Stomach (tissue), 9 donors: ENCODE results near the gene PIANP. TPM values are rescaled to one million over a fixed set of nuclear protein-coding genes. Genes with fewer than 3 reads are reported as not detected.
A peak's percentile ranks its signal among the peaks of the same experiment; 100 is the strongest.

Experiments used
- DNase-seq, 2 donors: peaks; one replicate each; pipeline versions ENCODE4 v3.0.0 to v3.0.0-alpha.2; 2013 to 2019
- H3K27ac ChIP-seq, 5 donors: fragments of 200-600 bp in 4 of 5; sonication (generic) in 4 of 5; one replicate each; pipeline ENCODE4 v1.5.1; 2013 to 2019; ENCODE audit warnings: mild to moderate bottlenecking in 1 of 5, moderate library complexity in 1 of 5
- H3K27me3 ChIP-seq, 3 donors: fragments of 200-600 bp; sonication (generic); one replicate each; pipeline ENCODE4 v1.5.1; 2017 to 2019; ENCODE audit warnings: mixed run types in 1 of 3
- H3K36me3 ChIP-seq, 4 donors: fragments of 200-600 bp; sonication (generic); 1 replicate in 3 of 4; 2 replicates in 1 of 4; pipeline ENCODE4 v1.5.1; 2016 to 2019
- H3K4me1 ChIP-seq, 4 donors: fragments of 200-600 bp; sonication (generic); one replicate each; pipeline ENCODE4 v1.5.1; 2016 to 2019
- H3K4me3 ChIP-seq, 4 donors: fragments of 200-600 bp; sonication (generic) in 3 of 4; one replicate each; pipeline ENCODE4 v1.5.1; 2016 to 2019; ENCODE audit warnings: mild to moderate bottlenecking in 1 of 4
- H3K9me3 ChIP-seq, 4 donors: fragments of 200-600 bp; sonication (generic); one replicate each; pipeline ENCODE4 v1.5.1; 2016 to 2019
- CTCF ChIP-seq, 7 experiments: fragments of 450-650 bp in 4 of 7; fragments of 200-600 bp in 3 of 7; sonication (generic) in 3 of 7; IDR thresholded peaks; one replicate each; pipeline ENCODE4 v1.5.1; 2016 to 2019; ENCODE audit warnings: antibody characterized with exemption in 7 of 7, control low read depth in 2 of 7, mild to moderate bottlenecking in 1 of 7
- EP300 ChIP-seq: sonication (generic); formaldehyde crosslinking; IDR thresholded peaks from one replicate; pipeline ENCODE4 v1.6.1; 2017; ENCODE audit warnings: antibody characterized with exemption
- POLR2A ChIP-seq, 4 donors: fragments of 450-650 bp; IDR thresholded peaks; one replicate each; pipeline ENCODE4 v1.6.1; 2016; ENCODE audit warnings: antibody characterized with exemption in 4 of 4, control low read depth in 2 of 4, mild to moderate bottlenecking in 1 of 4, moderate library complexity in 1 of 4
- POLR2AphosphoS5 ChIP-seq, 3 donors: sonication (generic); formaldehyde crosslinking; IDR thresholded peaks; one replicate each; pipeline ENCODE4 v1.6.1; 2016; ENCODE audit warnings: antibody characterized with exemption in 3 of 3
- WGBS, 5 donors: extraction: QIAGEN DNeasy Blood & Tissue Kit in 3 of 5; methylation state at CpG; one replicate each; pipeline versions ENCODE4 v1.1.5 to v1.1.7; 2013 to 2018; 5-methylcytosine and 5-hydroxymethylcytosine counted together
- intact Hi-C: fragments of 100-400 bp; cut with DNase I; formaldehyde crosslinking; loops from one replicate; pipeline ENCODE4 v1.15.1; 2023; ENCODE audit warnings: low total_unique reads
- polyA plus RNA-seq, 3 donors: library from polyadenylated mRNA; stranded (reverse); fragments of 200-250 nt; gene quantifications; one replicate each; pipeline ENCODE4 v1.2.3, GENCODE V29; 2013
- total RNA-seq, 5 donors: library from RNA; depleted of rRNA; stranded (reverse); fragments of >200 nt; gene quantifications; one replicate each; pipeline versions ENCODE4 v1.1.0 to v1.2.3, GENCODE V29; 2014 to 2016
- donor health status: healthy with polysubstance abuse.
- donor health status: Bipolar disorder and iron deficiency.
- donor health status: healthy.

The PIANP gene
- total and polyA plus RNA-seq, 8 donors, result 0.14 to 1.7 (median 0.50) TPM; not detected in 3

GRCh38 chr12:6735448-6736191, 35.0 kb upstream of the PIANP start:
- no peak overlapping the region for H3K4me3 ChIP-seq
- no peak for TF ChIP-seq POLR2A (IDR thresholded peaks at IDR 0.05)
- TF ChIP-seq CTCF (IDR thresholded peaks at IDR 0.05), result peak in 5 of 7 experiments; percentile 38 to 80 (median 61)
- TF ChIP-seq EP300, result no peak
- peak in 1 of 3 donors; percentile 34 for TF ChIP-seq POLR2AphosphoS5 (IDR thresholded peaks at IDR 0.05)
- WGBS, 5 donors, result 26 to 38% (median 33%) methylated on average over 8 of the region's 8 CpGs
- peaks cover 12 to 40% (median 35%) of the 10 kb centered on the region in 4 donors for H3K36me3 ChIP-seq
- peaks cover 0 to 10% (median 5%) of the 10 kb centered on the region in 4 donors for H3K4me1 ChIP-seq
- H3K27me3 ChIP-seq, result no peaks in the 10 kb centered on the region
- peak; percentile 77 to 86 for DNase-seq
- intact Hi-C loops, result loop anchor here (5.0 kb wide), 1 partner anchor 47 kb away; no protein-coding TSS in a partner anchor
- H3K9me3 ChIP-seq, result no peaks in the 10 kb centered on the region
- H3K27ac ChIP-seq, result peak overlapping the region in 2 of 5 donors; percentile 25 to 50

- Histone ChIP-seq H3K27me3 (no peaks in the 10 kb centered on the region), H3K36me3 (peaks cover 21 to 49% (median 44%) of the 10 kb centered on the region in 4 donors), H3K4me3 (no peak overlapping the region), H3K4me1 (peaks cover 0 to 10% (median 5%) of the 10 kb centered on the region in 4 donors), H3K9me3 (no peaks in the 10 kb centered on the region), H3K27ac (peak overlapping the region in 2 of 5 donors; percentile 15 to 50)
- DNase-seq, result no peak
- intact Hi-C loops, result loop anchor here (5.0 kb wide), 1 partner anchor 48 kb away; no protein-coding TSS in a partner anchor
- TF ChIP-seq EP300 (no peak), CTCF (IDR thresholded peaks at IDR 0.05) (no peak), POLR2A (IDR thresholded peaks at IDR 0.05) (no peak)
- 69 to 75% (median 72%) methylated on average over 7 to 10 of the region's 10 CpGs for WGBS, 5 donors
Measured at GRCh38 chr12:6734506-6735387, 34.1 kb upstream of the PIANP start.

- Histone ChIP-seq H3K4me1 (peaks cover 0 to 6% (median 3%) of the 10 kb centered on the region in 4 donors), H3K36me3 (peaks cover 40 to 75% (median 71%) of the 10 kb centered on the region in 4 donors), H3K4me3 (no peak overlapping the region), H3K27ac (no peak overlapping the region), H3K27me3 (no peaks in the 10 kb centered on the region), H3K9me3 (no peaks in the 10 kb centered on the region)
- DNase-seq, result no peak
- no peak for TF ChIP-seq EP300
- TF ChIP-seq POLR2A (IDR thresholded peaks at IDR 0.05), result no peak
- TF ChIP-seq POLR2AphosphoS5 (IDR thresholded peaks at IDR 0.05), result no peak
- TF ChIP-seq CTCF (IDR thresholded peaks at IDR 0.05), result no peak
- intact Hi-C loops, result no loop called here
- 90 to 94% (median 91%) methylated on average over 8 of the region's 8 CpGs for WGBS, 5 donors
Measured at GRCh38 chr12:6730169-6730568, 29.6 kb upstream of the PIANP start.

GRCh38 chr12:6729186-6729585, 28.6 kb upstream of the PIANP start:
- no peak for DNase-seq
- peaks cover 7 to 16% (median 13%) of the 10 kb centered on the region in 4 donors for H3K4me1 ChIP-seq
- H3K27ac ChIP-seq, result no peak overlapping the region
- H3K4me3 ChIP-seq, result no peak overlapping the region
- H3K27me3 ChIP-seq, result no peaks in the 10 kb centered on the region
- H3K9me3 ChIP-seq, result no peaks in the 10 kb centered on the region
- intact Hi-C loops, result no loop called here
- 94 to 95% (median 95%) methylated on average over 17 to 18 of the region's 18 CpGs for WGBS, 5 donors
- TF ChIP-seq POLR2A (IDR thresholded peaks at IDR 0.05), result no peak
- TF ChIP-seq EP300, result no peak
- no peak for TF ChIP-seq POLR2AphosphoS5 (IDR thresholded peaks at IDR 0.05)
- no peak for TF ChIP-seq CTCF (IDR thresholded peaks at IDR 0.05)
- peaks cover 40 to 67% (median 63%) of the 10 kb centered on the region in 4 donors for H3K36me3 ChIP-seq
